Karpas-422 (cell line): Measurements from ENCODE around the gene STX18. TPM values are rescaled to one million over a fixed set of nuclear protein-coding genes. Genes with fewer than 3 reads are reported as not detected.
"Not testable (repeated sequence)": the region's sequence is repeated elsewhere in the genome, so short reads cannot be mapped to it uniquely, and the experiment has no call there.

Experiments used
- DNase-seq: peaks from one replicate; pipeline ENCODE4 v3.0.0-alpha.2; 2015
- H2AFZ ChIP-seq: fragments of 200-600 bp; sonication (generic); 2 replicates; pipeline ENCODE4 v1.6.1; 2014; ENCODE audit warnings: antibody characterized with exemption, low read length, mixed read lengths
- H3K27ac ChIP-seq: fragments of 200-600 bp; sonication (generic); 2 replicates; pipeline ENCODE4 v1.5.1; 2014; ENCODE audit warnings: mild to moderate bottlenecking, low read length, moderate library complexity
- H3K27me3 ChIP-seq: fragments of 200-600 bp; sonication (generic); 2 replicates; pipeline ENCODE4 v1.6.1; 2014; ENCODE audit warnings: low read length, mixed read lengths
- H3K36me3 ChIP-seq: fragments of 200-600 bp; sonication (generic); 2 replicates; pipeline ENCODE4 v1.6.1; 2014; ENCODE audit warnings: low read length, mixed read lengths; ENCODE audit not compliant: insufficient read depth
- H3K4me1 ChIP-seq: fragments of 200-600 bp; sonication (generic); 2 replicates; pipeline ENCODE4 v1.6.1; 2014; ENCODE audit warnings: mild to moderate bottlenecking, low read length, mixed read lengths
- H3K4me2 ChIP-seq: fragments of 200-600 bp; sonication (generic); 2 replicates; pipeline ENCODE4 v1.6.1; 2014; ENCODE audit warnings: low read length, low read depth, mild to moderate bottlenecking; ENCODE audit not compliant: poor library complexity, severe bottlenecking
- H3K4me3 ChIP-seq: fragments of 200-600 bp; sonication (generic); 2 replicates; pipeline ENCODE4 v1.5.1; 2014; ENCODE audit warnings: mild to moderate bottlenecking, antibody characterized with exemption, low read length, mixed read lengths
- H3K79me2 ChIP-seq: fragments of 200-600 bp; sonication (generic); 2 replicates; pipeline ENCODE4 v1.6.1; 2014; ENCODE audit warnings: mild to moderate bottlenecking, low read length, mixed read lengths
- H3K9ac ChIP-seq: fragments of 200-600 bp; sonication (generic); 2 replicates; pipeline ENCODE4 v1.6.0; 2014; ENCODE audit warnings: low read length
- H3K9me2 ChIP-seq: fragments of 200-600 bp; sonication (generic), shearing (Covaris generic); replicated peaks from 2 replicates; pipeline ENCODE4 v1.6.0; 2014; ENCODE audit warnings: mild to moderate bottlenecking, low read length, moderate library complexity; ENCODE audit not compliant: insufficient read depth
- H3K9me3 ChIP-seq: fragments of 300-700, 200-600 bp; sonication (generic); 2 replicates; pipeline ENCODE4 v1.6.1; 2014; ENCODE audit warnings: low read length, mixed read lengths
- H4K20me1 ChIP-seq: fragments of 200-600 bp; sonication (generic); 2 replicates; pipeline ENCODE4 v1.6.1; 2014; ENCODE audit warnings: mild to moderate bottlenecking, antibody characterized with exemption, low read length, low read depth; ENCODE audit not compliant: insufficient read depth
- total RNA-seq: library from RNA; depleted of rRNA; stranded (reverse); fragments of >200 nt; shearing (Covaris generic); gene quantifications from 2 replicates; pipeline ENCODE4 v1.2.3, GENCODE V29; 2014; ENCODE audit warnings: low replicate concordance

Gene STX18
- total RNA-seq, 1 experiment from 2014 or later = 17.9 TPM

DNA sequence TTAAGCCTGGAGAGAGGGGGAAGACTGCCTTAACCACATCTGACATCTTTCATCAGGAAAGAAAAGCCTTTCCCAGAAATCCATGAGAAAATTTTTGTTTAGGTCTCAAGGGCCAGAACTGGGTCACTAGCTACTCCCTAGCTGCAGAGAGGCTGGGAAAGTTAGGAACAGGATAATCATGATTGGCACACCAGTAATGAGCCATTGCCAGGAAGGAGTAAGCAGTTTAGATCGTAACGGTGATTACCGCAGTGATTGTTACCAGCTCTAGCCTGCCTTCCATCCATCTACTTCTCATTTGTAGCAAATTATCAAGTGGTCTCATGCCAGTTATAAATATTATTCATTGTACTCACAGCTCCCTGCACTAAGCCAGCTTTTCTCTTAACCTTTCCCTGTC is 22.7 kb upstream of the STX18 start:
- no peaks in the 10 kb centered on the region for H3K4me1 ChIP-seq
- H2AFZ ChIP-seq = no peak overlapping the region
- no peak overlapping the region for H3K9ac ChIP-seq
- H3K9me3 ChIP-seq = no peaks in the 10 kb centered on the region
- no peak for DNase-seq
- no peak overlapping the region for H3K27ac ChIP-seq
- H3K4me2 ChIP-seq = no peak overlapping the region
- no peaks in the 10 kb centered on the region for H3K9me2 ChIP-seq
- no peaks in the 10 kb centered on the region for H4K20me1 ChIP-seq
- peaks cover 9% of the 10 kb centered on the region; the same call in 1 of the 2 replicates for H3K79me2 ChIP-seq
- peaks cover 14% of the 10 kb centered on the region for H3K36me3 ChIP-seq
- no peaks in the 10 kb centered on the region for H3K27me3 ChIP-seq
- H3K4me3 ChIP-seq = no peak overlapping the region

DNA sequence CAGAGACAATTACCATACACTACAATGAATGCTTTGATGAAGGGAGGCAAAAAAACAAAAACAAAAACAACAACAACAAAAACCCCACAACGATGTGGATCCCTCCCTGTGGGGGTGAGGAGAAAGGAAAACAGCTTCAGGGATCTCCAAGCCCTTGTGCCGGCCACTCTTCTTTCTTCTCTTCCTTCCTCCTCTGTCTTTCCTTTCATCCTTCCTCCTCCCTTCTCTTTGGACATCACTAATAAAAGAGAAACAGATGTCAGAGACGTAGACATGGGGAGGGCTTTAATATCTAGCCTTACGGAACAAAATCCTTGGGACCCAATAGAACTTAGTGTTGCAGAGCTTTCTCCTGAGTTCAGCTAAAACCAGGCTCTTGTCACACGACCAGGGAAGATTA is 18.8 kb upstream of the STX18 start:
- DNase-seq = no peak

DNA sequence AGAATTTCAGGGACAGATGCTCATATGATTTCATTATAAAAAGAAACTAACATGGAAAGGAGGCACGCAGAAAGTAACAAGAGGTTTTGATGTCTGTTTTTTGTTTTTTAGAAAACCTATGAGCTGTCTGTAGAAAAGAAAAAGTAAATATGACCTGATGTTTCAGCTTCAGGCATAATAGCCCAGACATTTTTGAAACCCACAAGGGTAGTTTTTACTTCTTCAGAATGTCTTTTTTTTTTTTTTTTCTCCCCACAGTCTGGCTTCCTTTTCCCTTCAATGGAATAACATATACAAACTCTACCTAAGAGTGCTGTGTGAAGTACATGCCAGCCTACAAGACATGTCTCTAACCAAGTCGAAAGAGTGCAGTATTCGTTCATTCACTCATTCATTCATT is 18.3 kb upstream of the STX18 start:
- peaks cover 9% of the 10 kb centered on the region; the same call in 1 of the 2 replicates for H3K79me2 ChIP-seq
- DNase-seq = no peak
- no peaks in the 10 kb centered on the region for H3K9me3 ChIP-seq
- no peak overlapping the region for H3K4me2 ChIP-seq
- no peaks in the 10 kb centered on the region for H3K9me2 ChIP-seq
- no peak overlapping the region for H3K9ac ChIP-seq
- peaks cover 11% of the 10 kb centered on the region; the same call in 1 of the 2 replicates for H3K36me3 ChIP-seq
- no peaks in the 10 kb centered on the region for H4K20me1 ChIP-seq
- H3K27ac ChIP-seq = no peak overlapping the region
- H3K4me1 ChIP-seq = no peaks in the 10 kb centered on the region
- H3K27me3 ChIP-seq = no peaks in the 10 kb centered on the region
- H2AFZ ChIP-seq = no peak overlapping the region
- no peak overlapping the region for H3K4me3 ChIP-seq

More for the DNA sequence above, 18.8 kb upstream of the STX18 start:
- no peak overlapping the region for H3K4me2 ChIP-seq
- no peak overlapping the region for H3K4me3 ChIP-seq
- H3K4me1 ChIP-seq = no peaks in the 10 kb centered on the region
- H3K27ac ChIP-seq = no peak overlapping the region
- H2AFZ ChIP-seq = no peak overlapping the region
- H3K9me3 ChIP-seq = no peaks in the 10 kb centered on the region
- peaks cover 11% of the 10 kb centered on the region; the same call in 1 of the 2 replicates for H3K36me3 ChIP-seq
- H3K27me3 ChIP-seq = no peaks in the 10 kb centered on the region
- H4K20me1 ChIP-seq = no peaks in the 10 kb centered on the region
- peaks cover 9% of the 10 kb centered on the region; the same call in 1 of the 2 replicates for H3K79me2 ChIP-seq
- no peaks in the 10 kb centered on the region for H3K9me2 ChIP-seq
- no peak overlapping the region for H3K9ac ChIP-seq

DNA sequence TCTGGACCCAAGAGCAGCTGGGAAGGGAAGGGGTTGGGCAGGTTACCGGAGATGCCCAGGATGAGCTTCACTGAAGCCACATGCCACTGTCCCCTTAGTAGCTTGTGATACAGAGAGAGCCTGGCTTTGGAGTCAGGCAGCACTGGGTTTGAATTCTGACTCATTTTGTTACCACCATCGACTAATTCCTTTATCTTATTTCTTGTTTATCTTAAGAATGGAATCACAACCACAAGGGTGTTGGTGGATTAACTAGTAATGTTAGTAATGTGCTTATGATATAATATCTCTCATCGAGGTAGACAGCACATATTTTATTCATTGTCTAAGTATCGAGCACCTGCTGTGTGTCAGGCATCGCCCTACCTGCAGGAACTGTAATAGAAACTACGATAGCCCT is 17.7 kb upstream of the STX18 start:
- Histone ChIP-seq H3K4me2 (no peak overlapping the region), H3K79me2 (peaks cover 9% of the 10 kb centered on the region; the same call in 1 of the 2 replicates), H2AFZ (no peak overlapping the region), H3K4me1 (no peaks in the 10 kb centered on the region), H3K9me3 (no peaks in the 10 kb centered on the region), H3K9me2 (no peaks in the 10 kb centered on the region), H3K4me3 (no peak overlapping the region), H3K9ac (no peak overlapping the region), H3K36me3 (peaks cover 7% of the 10 kb centered on the region; the same call in 1 of the 2 replicates), H3K27me3 (no peaks in the 10 kb centered on the region), H4K20me1 (no peaks in the 10 kb centered on the region), H3K27ac (no peak overlapping the region)
- no peak for DNase-seq

DNA sequence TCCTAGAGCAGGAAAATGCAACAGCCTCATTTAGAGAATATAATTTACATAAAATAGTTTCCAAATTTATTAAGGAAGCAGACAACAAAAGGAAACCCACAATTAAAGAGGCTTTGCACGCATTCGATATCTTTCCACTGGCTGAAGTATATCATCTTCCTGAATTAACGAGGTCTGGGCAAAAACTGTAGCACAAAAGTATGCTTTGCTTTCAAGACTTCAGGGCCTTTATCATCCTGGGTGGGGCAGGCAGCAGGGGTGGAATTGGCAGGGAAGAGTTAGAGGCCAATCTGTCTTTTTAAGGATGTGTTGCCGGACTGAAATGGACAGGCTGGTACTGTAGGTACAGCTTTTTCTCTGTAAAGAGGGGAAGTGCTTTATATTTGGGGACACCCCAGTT is 17.0 kb upstream of the STX18 start:
- Histone ChIP-seq H3K27me3 (no peaks in the 10 kb centered on the region), H3K4me1 (no peaks in the 10 kb centered on the region), H3K4me3 (no peak overlapping the region), H3K9me3 (no peaks in the 10 kb centered on the region), H3K9ac (no peak overlapping the region), H3K4me2 (no peak overlapping the region), H3K9me2 (no peaks in the 10 kb centered on the region), H4K20me1 (no peaks in the 10 kb centered on the region), H3K36me3 (no peaks in the 10 kb centered on the region), H3K27ac (no peak overlapping the region), H2AFZ (no peak overlapping the region), H3K79me2 (peaks cover 9% of the 10 kb centered on the region; the same call in 1 of the 2 replicates)
- DNase-seq = no peak

DNA sequence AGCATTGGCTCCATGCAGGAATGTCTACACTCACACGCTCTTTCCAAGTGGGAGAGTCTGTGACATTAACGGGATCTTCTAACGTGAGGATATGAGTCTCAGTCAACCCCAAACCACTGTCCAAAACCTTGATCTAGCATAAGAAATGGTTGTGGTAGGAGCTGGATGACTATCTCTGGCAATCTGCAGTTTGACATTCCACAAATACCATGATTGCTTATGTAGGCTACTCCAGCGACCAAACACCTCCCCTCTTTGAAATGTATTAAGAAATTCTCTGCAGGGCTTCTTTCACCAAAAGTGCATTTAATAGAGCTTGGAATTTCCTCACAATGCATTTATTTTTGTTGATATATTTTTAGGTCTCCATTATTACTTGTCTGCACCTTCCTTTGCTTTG is 14.1 kb upstream of the STX18 start:
- Histone ChIP-seq H3K9me3 (no peaks in the 10 kb centered on the region), H3K9me2 (no peaks in the 10 kb centered on the region), H3K36me3 (peaks cover 12% of the 10 kb centered on the region), H4K20me1 (no peaks in the 10 kb centered on the region), H2AFZ (no peak overlapping the region), H3K9ac (no peak overlapping the region), H3K4me3 (no peak overlapping the region), H3K79me2 (peaks cover 7% of the 10 kb centered on the region; the same call in 1 of the 2 replicates), H3K27ac (no peak overlapping the region), H3K4me1 (no peaks in the 10 kb centered on the region), H3K4me2 (no peak overlapping the region), H3K27me3 (no peaks in the 10 kb centered on the region)
- no peak for DNase-seq

DNA sequence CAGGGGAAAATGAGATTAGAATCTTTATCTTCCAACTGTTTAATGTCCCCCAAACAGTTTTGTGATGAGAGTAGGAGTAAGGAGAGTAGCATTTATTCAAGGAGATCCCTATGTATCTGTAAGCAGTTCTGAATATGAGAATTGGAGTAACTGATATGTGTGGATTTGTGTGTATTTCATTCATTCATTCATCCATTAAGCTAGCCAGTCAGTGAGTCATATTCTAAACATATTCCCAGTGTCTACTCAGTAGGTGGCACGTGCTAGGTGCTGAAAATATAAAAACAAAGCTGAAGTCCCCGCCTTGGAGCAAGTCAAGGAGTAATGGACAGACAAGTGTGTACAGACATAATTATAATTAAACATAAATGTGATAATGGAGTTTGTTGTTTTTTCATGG is 12.4 kb upstream of the STX18 start:
- no peak overlapping the region for H3K9ac ChIP-seq
- H3K36me3 ChIP-seq = peaks cover 22% of the 10 kb centered on the region
- no peaks in the 10 kb centered on the region for H3K9me2 ChIP-seq
- no peak overlapping the region for H3K27ac ChIP-seq
- no peaks in the 10 kb centered on the region for H3K79me2 ChIP-seq
- H4K20me1 ChIP-seq = no peaks in the 10 kb centered on the region
- peaks cover 6% of the 10 kb centered on the region; the same call in 1 of the 2 replicates for H3K4me1 ChIP-seq
- no peaks in the 10 kb centered on the region for H3K27me3 ChIP-seq
- H3K9me3 ChIP-seq = no peaks in the 10 kb centered on the region
- no peak overlapping the region for H3K4me2 ChIP-seq
- H3K4me3 ChIP-seq = no peak overlapping the region
- H2AFZ ChIP-seq = no peak overlapping the region
- no peak for DNase-seq

DNA sequence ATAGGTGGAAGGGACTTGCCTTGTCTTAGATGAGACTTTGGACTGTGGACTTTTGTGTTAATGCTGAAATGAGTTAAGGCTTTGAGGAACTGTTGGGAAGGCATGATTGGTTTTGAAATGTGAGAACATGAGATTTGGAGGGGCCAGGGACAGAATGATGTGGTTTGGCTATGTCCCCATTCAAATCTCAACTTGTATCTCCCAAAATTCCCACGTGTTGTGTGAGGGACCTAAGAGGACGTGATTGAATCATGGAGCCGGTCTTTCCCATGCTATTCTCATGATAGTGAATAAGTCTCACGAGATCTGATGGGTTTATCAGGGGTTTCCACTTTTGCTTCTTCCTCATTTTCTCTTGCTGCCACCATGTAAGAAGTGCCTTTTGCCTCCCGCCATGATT is 10.2 kb upstream of the STX18 start:
- H3K36me3 ChIP-seq = peaks cover 27% of the 10 kb centered on the region
- H3K9me3 ChIP-seq = not testable (repeated sequence)

DNA sequence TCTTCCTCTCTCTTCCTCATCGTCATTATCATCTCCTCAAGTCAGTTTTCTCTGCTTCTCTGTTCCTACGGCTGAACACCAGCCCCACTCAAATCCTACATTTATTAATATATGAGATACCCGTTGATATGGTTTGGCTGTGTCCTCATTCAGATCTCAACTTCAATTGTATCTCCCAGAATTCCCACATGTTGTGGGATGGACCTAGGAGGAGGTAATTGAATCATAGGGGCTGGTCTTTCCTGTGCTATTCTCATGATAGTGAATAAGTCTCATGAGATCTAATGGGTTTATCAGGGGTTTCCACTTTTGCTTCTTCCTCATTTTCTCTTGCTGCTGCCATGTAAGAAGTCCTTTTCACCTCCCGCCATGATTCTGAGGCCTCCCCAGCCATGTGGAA is 8.3 kb upstream of the STX18 start:
- not testable (repeated sequence) for H3K9ac ChIP-seq, H3K27me3 ChIP-seq, H2AFZ ChIP-seq, H3K9me2 ChIP-seq, H3K4me2 ChIP-seq, H3K4me3 ChIP-seq, H3K79me2 ChIP-seq, H3K9me3 ChIP-seq, DNase-seq, H3K4me1 ChIP-seq, H4K20me1 ChIP-seq, H3K27ac ChIP-seq
- peaks cover 33% of the 10 kb centered on the region for H3K36me3 ChIP-seq

More for the DNA sequence above, 10.2 kb upstream of the STX18 start:
- H3K27ac ChIP-seq, H3K27me3 ChIP-seq, H3K4me2 ChIP-seq, DNase-seq, H3K9me2 ChIP-seq, H2AFZ ChIP-seq, H3K4me3 ChIP-seq, H3K9ac ChIP-seq, H3K4me1 ChIP-seq, H3K79me2 ChIP-seq, H4K20me1 ChIP-seq: not testable (repeated sequence)
